KBM-7 (cell line): ENCODE data around the gene PUM2.
A peak's percentile ranks its signal among the peaks of the same experiment; 100 is the strongest.

Source experiments
- DNase-seq: peaks from one replicate; pipeline ENCODE4 v3.0.0-alpha.2; 2015
- in situ Hi-C: fragments of 300-500 bp; cut with MboI; formaldehyde crosslinking; loops from 2 replicates; pipeline ENCODE4 v1.14.3; 2020; ENCODE audit warnings: low sequenced_read_pairs, low pct_unique_long_range_greater_than_20kb, mixed read lengths

Gene PUM2

GRCh38 chr2:20223407-20224163, 127.1 kb downstream of the PUM2 start:
- in situ Hi-C loops, result no loop called here
- peak; percentile 52 for DNase-seq

- no peak for DNase-seq
- in situ Hi-C loops, result no loop called here
These were observed 127.8 kb downstream of the PUM2 start for GRCh38 chr2:20222769-20223406.

- in situ Hi-C loops, result no loop called here
- DNase-seq, result no peak
These were observed 128.5 kb downstream of the PUM2 start for GRCh38 chr2:20222014-20222768.

GRCh38 chr2:20221555-20221973, 129.1 kb downstream of the PUM2 start:
- no peak for DNase-seq
- in situ Hi-C loops, result no loop called here

GRCh38 chr2:20220806-20221554, 129.7 kb downstream of the PUM2 start:
- no peak for DNase-seq
- in situ Hi-C loops, result no loop called here

- no peak for DNase-seq
- in situ Hi-C loops, result no loop called here
These were observed 130.8 kb downstream of the PUM2 start for GRCh38 chr2:20219763-20220380.

GRCh38 chr2:20218331-20219320, 132.0 kb downstream of the PUM2 start:
- in situ Hi-C loops, result no loop called here
- DNase-seq, result no peak

GRCh38 chr2:20217041-20217970, 133.3 kb downstream of the PUM2 start:
- in situ Hi-C loops, result no loop called here
- DNase-seq, result no peak

- DNase-seq, result no peak
- in situ Hi-C loops, result no loop called here
These were observed 134.3 kb downstream of the PUM2 start for GRCh38 chr2:20216130-20217025.

GRCh38 chr2:20215183-20216040, 135.2 kb downstream of the PUM2 start:
- no peak for DNase-seq
- in situ Hi-C loops, result no loop called here

- in situ Hi-C loops, result no loop called here
These were observed 136.0 kb downstream of the PUM2 start for GRCh38 chr2:20214566-20215182.

GRCh38 chr2:20213651-20214565, 136.7 kb downstream of the PUM2 start:
- DNase-seq, result no peak
- in situ Hi-C loops, result no loop called here

More at GRCh38 chr2:20214566-20215182, 136.0 kb downstream of the PUM2 start:
- DNase-seq, result no peak

GRCh38 chr2:20212871-20213503, 137.7 kb downstream of the PUM2 start:
- in situ Hi-C loops, result no loop called here
- no peak for DNase-seq
